Ramos (cell line): ENCODE data around the gene ERC1.
"Not testable (repeated sequence)": the region's sequence is repeated elsewhere in the genome, so short reads cannot be mapped to it uniquely, and the experiment has no call there.

ENCODE experiments used
- in situ Hi-C: fragments of 300-500 bp; cut with MboI; formaldehyde crosslinking; loops from one replicate; pipeline ENCODE4 v1.14.3; 2022; ENCODE audit warnings: low sequenced_read_pairs; ENCODE audit not compliant: unreplicated experiment

Gene ERC1

DNA sequence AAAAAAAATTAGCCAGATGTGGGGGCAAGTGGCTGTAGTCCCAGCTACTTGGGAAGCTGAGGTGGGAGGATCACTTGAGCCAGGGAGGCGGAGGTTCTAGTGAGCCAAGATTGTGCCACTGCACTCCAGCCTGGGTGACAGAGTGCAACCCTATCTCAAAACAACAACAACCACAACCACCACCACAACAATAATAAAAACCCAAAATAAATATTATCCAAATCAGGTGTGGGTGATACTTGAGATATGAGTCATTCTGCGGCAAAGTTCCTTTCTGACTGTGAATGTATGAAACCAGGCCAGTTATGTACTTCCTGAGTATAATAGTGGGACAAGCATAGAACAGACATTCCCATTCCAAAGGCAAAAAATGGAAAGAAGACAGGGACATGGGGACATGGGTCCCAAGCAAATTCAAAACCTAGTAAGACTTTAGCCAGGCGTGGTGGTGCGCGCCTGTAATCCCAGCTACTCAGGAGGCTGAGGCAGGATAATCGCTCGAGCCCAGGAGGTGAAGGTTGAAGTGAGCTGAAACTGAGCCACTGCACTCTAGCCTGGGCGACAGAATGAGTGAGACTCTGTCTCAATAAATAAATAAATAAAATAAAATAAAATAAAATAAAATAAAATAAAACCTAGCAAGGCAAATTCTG is 9.7 kb upstream of the ERC1 start:
- in situ Hi-C loops: no loop called here

DNA sequence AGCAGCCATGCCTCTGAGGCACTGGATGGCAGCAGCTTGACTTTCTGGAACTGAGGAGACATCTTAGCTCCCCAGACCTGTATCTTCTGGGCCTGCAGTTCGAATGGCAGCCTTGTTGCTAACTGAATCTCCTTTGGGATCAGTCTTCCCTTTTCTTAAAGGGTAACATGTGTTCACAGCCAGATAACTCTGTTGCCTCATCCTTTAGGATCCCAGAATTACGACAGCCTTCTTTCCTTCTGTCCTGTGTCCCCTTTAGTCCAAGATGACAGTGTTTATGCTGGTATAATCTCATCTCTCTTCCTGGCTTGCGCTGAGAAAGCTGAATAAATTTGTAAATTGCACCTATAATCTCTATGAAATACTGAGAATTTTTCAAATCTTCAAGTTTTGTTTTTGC is 9.1 kb upstream of the ERC1 start:
- in situ Hi-C loops: no loop called here

DNA sequence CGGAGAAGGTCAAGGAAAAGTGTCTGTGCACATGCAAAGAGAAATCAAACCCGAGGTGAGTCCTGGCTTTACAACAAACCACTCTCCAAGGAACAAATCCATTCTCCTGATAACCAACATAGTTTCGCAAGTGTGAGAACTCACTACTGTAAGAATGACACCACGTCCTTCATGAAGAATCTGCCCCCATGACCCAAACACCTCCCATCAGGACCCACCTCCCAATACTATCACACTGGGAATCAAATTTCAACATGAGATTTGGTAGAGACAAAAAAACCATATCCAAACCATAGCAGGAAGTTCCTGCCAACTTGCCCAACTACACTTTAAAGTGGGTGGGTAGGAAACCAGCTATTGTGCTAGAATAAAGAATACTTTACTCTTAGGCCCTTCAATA is 2.4 kb upstream of the ERC1 start:
- in situ Hi-C loops: no loop called here

DNA sequence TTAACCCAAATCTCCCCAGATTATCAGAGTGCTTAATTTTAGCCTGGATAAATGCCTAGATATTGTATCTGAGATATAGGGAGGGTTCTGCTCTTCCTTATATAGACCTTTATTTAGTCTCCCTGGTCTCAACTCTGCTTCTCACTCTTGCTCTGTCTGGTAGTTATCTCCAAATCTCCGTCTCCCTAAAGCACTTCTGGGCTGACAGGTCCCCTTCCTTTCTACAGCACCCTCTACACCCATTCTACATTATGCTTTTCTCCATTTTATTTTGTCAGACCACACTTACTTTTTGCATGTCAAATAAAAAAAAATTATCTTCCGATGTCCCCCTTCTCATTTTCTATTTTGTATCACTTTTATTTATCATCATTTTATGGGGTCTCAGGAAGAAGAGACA is 2.0 kb upstream of the ERC1 start:
- in situ Hi-C loops: no loop called here

DNA sequence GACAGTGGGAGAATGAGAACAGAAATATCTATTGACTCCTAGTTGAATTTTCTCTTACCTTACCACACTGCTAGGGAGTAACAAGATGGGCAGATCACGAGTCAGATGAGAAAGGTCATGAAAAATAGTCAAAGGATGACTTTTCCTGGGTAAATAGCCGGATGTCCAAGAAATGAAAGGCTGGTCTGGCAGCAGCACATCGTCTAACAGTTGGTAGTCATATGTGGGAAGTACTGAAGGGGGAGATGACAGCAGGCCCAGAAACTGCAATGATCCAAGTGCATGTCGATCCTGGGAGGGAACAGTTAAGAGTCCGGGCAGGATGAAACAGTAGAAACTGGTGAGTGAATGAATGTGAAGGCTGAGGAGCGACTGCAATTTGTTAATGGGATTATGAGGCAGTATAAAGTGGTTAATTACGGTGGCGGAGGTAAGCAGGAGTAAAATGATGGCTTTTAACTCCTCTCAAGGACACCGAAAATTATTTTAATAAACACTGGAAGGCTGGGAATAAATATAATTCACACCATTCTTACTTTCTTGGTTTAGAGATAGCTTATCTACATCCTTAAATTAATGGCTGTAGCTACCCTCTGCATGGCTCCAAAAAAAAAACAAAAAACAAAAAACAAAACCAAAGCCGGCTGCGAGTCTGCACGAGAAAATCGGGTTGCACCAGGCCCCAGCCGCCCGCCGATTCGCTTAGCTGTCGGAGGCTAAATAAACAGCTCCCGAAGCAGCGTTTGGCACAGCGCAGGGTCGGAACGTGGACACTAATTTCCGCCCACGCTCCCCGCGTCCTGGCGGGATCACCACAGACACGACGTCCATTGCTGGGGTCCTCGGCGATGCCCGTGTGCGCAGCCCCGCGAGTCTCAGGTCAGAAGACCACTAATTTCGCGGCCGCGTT is 1.0 kb upstream of the ERC1 start:
- in situ Hi-C loops: no loop called here

GRCh38 chr12:991350-992333 is 619 bp downstream of the ERC1 start:
- in situ Hi-C loops: no loop called here

DNA sequence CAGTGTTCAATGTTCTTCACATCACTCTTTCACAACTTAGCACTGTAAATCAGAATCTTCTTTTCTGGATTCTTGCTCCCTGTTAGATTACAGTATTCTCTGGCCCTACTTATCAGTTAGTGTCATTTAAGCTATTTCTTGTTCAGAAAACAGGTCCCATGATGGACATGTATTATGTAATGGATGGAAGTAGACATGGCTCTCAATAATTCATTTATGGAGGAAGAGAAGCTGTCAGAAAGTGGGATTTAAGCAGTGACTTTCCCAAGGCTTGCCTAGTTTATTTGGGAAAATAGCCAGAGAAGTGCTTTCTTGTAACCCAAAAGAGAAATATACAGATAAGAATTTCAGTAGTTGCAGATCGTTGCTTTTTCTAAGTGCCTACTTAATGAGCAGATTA is 1.6 kb downstream of the ERC1 start:
- in situ Hi-C loops: no loop called here

DNA sequence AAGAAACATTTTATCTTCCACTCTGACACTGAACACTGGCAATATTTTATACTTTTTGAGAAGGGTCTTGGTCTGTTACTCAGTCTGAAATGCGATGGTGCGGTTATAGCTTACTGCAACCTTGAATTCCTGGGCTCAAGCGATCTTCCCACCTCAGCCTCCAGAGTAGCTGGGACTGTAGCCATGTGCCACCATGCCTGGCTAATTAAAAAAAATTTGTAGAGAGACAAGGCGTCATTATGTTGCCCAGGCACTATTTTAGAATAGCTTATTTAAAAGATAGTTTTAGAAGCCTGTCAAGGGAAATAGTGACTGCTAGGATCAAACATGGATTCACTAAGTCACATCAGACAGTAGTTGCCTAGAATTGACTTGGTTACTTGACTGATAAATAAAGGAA is 5.9 kb downstream of the ERC1 start:
- in situ Hi-C loops: no loop called here

DNA sequence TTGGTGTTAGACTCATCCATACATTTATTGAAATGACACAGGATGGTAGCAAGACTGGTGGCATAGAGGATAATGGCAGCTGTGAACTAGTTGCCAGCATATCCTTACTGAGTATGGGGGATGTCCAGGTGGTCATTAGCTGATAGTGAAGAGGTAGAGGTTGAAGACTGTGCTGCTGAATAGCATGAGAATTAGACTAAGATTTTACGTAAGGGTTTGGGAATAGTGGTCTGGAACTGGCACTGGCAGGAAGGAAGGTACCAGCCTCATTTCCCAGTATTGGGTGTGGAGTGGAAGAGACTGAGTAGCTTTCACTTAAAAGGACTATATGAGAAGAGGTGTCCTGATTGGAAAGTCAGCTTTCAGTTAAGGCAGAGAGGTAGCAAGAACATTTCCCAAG is 6.5 kb downstream of the ERC1 start:
- in situ Hi-C loops: no loop called here

DNA sequence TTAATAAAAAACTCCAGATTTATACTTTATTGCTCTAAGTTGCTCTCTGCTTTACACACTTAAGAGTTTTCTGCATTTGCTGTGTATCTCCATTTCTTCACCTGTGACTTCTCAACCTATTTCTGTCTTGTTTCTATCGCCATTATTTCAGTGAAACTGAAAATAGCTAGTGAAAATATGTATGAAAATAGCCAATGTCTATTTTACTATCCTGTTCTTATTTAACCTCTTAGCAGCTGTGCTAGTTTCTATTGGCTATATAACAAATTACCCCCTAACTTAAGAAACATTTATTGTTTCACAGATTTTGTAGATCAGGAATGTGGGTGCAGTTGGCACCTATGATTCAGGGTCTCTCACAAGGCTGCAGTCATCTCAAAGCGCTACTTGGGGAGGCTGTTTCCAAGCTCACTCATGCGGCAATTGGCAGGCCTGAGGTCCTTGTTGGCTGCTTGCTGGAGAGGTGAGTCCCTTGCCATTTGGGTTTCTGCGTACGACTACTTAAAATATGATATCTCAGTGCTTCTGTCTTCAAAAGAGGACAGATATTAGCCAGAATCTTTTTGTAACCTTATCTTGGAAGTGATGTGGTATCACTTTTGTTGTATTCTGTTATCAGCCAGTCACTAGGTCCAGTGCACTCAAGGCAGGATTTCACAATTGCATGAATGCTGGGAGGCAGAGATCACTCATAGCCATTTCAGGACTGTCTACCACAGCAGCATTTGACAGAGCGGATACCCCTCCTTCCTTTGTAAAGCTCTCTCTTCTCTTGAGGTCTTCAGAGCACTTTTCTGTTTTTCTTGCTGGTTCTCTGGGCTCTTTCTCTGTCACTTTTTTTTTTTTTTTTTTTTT is 7.2 kb downstream of the ERC1 start:
- in situ Hi-C loops: no loop called here

DNA sequence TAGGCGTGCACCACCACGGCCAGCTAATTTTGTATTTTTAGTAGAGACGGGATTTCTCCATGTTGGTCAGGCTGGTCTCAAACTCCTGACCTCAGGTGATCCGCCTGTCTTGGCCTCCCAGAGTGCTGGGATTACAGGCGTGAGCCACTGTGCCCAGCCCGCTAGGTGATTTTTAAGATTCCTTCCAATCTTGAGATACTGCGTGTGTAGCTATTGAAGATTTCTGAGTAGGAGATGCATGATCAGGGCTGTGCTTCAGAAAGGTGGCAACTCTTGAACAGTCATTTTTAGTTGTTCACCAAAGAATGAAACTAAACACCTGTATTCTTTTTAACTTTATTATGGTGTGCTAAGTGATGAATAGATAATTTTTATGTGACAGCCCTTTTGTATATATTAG is 8.7 kb downstream of the ERC1 start:
- in situ Hi-C loops: not testable (repeated sequence)

DNA sequence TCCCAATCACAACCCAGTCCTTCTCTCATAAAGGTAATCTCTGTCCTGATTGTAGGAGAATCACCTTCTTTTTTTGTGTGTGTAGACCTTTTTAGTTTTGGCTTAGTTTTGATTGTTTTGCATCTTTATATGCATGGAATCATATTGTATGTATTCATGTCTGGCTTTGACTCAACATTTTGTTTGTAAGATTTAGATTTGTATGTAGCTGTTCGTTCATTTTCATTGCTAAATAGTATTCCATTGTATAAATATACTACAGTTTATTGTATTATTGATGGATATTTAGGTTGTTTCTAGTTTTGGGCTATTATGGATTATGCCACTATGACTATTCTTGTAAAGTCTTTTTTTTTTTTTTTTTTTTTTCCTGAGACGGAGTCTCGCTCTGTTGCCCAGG is 10.5 kb downstream of the ERC1 start:
- in situ Hi-C loops: no loop called here

DNA sequence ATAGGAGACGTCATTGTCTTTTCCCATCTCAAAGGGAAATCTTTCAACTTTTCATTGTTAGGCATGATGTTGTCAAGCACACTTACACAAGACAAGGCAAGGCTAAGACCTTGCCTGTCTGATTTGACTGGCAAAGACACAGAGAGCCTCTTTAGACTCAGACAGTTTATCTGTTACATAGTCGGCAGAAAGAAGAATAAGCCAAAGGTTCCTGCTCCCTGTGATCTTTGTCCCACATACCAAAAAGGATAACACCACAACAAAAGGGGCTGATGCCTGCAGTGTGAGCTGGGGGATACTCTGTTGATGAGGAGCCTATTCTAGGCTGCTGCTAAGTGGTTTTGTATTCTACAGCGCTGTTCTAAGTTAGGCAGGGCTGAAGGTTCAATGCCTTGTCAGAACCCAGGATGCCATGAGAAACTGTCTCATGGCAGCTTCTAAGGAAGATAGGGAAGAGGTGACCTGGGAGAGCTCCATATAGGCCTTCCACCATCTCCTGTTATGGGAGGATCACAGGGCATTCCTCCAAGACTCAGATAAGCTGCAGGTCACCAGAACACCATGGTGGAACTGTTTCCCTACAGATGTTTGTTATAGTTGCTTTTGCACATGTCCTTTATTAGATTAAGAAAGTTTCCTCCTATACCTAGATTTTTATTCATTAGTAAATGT is 12.7 kb downstream of the ERC1 start:
- in situ Hi-C loops: no loop called here

DNA sequence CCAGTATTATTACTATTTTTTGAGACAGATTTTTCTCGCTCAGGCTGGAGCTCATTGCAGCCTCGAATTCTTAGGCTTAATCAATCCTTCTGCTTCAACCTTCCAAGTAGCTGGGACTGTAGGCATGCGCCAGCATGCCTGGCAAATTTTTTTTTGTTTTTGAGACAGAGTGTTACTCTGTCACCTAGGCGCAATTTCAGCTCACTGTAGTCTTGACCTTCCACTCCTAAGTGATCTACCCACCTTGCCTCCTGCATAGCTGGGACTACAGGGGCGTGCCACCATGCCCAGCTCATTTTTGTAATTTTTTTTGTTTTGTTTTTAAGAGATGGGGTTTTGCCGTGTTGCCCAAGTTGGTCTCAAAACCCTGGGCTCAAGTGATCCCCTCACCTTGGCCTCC is 15.2 kb downstream of the ERC1 start:
- in situ Hi-C loops: no loop called here

DNA sequence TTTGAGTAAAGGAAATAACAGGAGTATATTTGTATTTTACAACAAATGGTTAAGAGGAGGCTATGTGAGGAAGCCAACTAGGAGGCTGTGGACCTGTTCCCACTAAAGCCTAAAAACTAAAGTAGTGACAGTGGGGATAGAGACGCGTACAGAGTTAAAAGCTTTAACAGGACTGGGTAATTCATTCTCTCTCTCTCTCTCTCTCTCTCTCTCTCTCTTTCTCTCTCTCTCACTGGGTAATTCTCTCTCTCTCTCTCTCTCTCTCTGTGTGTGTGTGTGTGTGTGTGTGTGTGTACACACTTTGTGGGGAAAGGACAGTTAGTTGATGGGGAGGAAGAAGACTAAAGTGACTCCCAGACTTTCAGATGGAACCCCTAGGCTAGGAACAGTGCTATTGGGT is 16.3 kb downstream of the ERC1 start:
- in situ Hi-C loops: no loop called here

DNA sequence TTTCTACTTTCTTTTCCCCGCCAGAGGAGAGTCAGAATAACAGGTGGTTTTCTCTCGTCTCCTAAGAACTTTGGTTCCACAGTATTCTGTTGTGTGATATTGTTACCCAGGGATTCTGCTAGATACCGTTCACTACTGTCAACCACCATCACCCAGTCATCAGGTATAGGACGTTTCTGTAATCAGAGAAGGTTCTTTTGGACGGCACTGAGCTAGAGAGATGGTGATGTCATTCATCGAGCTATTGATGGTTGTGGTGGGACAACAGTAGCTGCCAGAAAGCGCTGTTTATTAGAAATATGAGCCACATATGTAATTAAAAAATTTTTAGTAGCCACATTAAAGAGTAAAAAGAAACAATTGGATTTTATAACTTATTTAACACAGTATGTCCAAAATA is 17.0 kb downstream of the ERC1 start:
- in situ Hi-C loops: no loop called here

DNA sequence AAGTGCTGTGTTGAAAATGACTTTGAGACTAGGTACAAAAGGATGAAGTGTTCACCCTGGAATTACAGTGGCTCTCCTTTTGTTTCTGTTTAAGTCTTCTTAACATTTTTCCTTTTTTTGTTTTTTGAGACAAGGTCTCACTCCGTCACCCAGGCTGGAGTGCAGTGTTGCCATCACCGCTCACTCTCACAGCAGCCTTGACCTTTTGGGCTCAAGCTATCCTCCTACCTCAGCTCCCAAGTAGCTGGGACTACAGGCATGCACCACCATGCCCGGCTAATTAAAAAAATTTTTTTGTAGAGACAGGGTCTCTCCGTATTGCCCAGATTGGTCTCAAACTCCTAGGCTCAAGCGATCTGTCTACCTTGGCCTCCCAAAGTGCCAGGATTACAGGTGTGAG is 20.1 kb downstream of the ERC1 start:
- in situ Hi-C loops: no loop called here

GRCh38 chr12:1013618-1014489 is 22.8 kb downstream of the ERC1 start:
- in situ Hi-C loops: no loop called here
